ENCODE measurements around the gene PTGDR2. TPM values are rescaled to one million over a fixed set of nuclear protein-coding genes. Genes with fewer than 3 reads are reported as not detected.
A peak's percentile ranks its signal among the peaks of the same experiment; 100 is the strongest.

The PTGDR2 gene
- total RNA-seq, 1 donor from 2014 or later = 0.12 TPM

DNA sequence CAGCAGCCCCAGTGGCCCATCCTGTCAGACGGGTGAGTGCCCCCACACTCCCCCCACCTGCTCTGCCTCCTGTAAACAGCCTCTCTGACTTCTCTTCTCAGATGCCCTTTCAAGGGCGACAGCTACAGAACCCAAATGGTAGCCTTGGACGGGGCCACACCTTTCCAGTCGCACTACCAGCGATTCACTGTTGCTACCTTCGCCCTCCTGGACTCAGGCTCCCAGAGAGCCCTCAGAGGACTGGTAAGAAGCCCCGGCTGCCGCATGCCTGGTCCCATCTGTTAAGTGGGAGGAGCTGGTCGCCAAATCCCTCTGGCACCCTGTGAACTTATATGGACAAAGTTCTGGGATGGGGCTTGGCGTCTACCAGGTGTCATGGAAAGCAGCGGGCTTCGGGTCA is 17.8 kb upstream of the PTGDR2 start:
- TF ChIP-seq, protein P1, sequence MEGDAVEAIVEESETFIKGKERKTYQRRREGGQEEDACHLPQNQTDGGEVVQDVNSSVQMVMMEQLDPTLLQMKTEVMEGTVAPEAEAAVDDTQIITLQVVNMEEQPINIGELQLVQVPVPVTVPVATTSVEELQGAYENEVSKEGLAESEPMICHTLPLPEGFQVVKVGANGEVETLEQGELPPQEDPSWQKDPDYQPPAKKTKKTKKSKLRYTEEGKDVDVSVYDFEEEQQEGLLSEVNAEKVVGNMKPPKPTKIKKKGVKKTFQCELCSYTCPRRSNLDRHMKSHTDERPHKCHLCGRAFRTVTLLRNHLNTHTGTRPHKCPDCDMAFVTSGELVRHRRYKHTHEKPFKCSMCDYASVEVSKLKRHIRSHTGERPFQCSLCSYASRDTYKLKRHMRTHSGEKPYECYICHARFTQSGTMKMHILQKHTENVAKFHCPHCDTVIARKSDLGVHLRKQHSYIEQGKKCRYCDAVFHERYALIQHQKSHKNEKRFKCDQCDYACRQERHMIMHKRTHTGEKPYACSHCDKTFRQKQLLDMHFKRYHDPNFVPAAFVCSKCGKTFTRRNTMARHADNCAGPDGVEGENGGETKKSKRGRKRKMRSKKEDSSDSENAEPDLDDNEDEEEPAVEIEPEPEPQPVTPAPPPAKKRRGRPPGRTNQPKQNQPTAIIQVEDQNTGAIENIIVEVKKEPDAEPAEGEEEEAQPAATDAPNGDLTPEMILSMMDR (IDR thresholded peaks at IDR 0.05) = no peak
- DNase-seq (ENCODE audit: low spot score) = peak; percentile 63
- Mint-ChIP-seq H3K9me3 (ENCODE audit: low read depth) (no peaks in the 10 kb centered on the region), H3K4me1 (ENCODE audit: low read depth) (peaks cover 25% of the 10 kb centered on the region), H3K4me3 (ENCODE audit: unreplicated experiment) (no peak overlapping the region), H3K27me3 (ENCODE audit: low read depth) (peaks cover 2% of the 10 kb centered on the region), H3K27ac (ENCODE audit: unreplicated experiment) (no peak overlapping the region), H3K36me3 (ENCODE audit: low read depth) (no peaks in the 10 kb centered on the region)

DNA sequence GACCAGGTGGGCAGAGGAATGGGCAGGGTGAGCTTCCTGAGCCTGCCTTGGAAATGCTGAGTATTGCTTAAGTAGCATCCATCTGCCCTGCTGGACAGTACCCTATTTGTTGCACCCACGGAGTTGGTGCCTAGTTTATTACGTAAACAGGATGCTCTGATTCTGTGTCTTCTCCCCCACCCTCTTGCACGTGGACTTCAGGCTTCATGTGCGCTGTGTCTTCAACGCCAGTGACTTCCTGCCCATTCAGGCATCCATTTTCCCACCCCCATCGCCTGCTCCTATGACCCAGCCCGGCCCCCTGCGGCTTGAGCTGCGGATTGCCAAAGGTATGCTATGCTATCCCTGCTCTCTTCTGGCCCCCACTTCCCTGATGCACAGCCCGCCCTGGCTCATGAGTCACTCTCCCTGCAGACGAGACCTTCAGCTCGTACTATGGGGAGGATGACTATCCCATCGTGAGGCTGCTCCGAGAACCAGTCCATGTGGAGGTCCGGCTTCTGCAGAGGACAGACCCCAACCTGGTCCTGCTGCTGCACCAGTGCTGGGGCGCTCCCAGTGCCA is 17.3 kb upstream of the PTGDR2 start:
- Mint-ChIP-seq H3K36me3 (ENCODE audit: low read depth) (no peaks in the 10 kb centered on the region), H3K4me3 (ENCODE audit: unreplicated experiment) (no peak overlapping the region), H3K9me3 (ENCODE audit: low read depth) (no peaks in the 10 kb centered on the region), H3K27me3 (ENCODE audit: low read depth) (peaks cover 2% of the 10 kb centered on the region), H3K4me1 (ENCODE audit: low read depth) (peaks cover 25% of the 10 kb centered on the region), H3K27ac (ENCODE audit: unreplicated experiment) (peak overlapping the region; percentile 17)
- TF ChIP-seq, protein P1 (IDR thresholded peaks at IDR 0.05) = no peak
- peak; percentile 75 for DNase-seq (ENCODE audit: low spot score)

DNA sequence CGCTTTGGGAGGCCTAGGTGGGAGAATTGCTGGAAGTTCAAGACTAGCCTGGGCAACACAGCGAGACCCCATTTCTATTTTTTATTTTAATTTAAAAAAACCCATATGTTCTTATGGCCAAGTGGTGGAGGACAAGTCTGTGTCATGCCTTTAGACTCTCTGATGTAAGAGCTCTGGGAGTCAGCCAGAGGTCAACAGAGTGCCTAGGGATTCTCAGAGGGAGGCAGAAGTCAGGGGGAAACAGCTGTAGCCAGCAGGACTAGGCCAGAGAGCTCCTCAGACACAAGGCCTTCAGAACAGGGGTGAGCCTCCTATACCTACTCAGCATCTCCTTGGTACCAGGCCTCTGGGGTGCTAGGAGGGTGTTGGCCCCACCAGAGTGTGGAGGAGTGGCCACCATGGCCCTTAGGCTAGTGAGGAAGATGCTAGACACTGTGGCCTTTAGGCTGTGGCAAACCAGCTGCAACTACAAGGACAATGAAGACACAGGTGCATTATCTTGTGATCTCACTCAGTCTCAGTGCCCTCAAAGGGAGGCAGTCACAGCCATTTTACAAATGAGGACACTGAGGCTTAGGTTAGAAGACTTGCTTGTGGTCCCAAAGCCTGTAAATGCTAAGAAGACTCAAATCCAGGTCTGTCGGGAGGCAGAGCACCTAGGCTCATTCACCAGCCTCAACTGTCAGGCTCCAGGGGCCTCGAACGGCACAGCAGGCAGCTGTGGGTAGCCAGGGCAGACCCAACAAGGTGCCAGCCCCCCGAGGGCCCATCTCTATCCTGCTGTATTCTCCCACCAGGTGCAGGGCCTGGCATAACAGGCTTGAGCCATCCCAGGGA is 16.6 kb upstream of the PTGDR2 start:
- H3K36me3 Mint-ChIP-seq (ENCODE audit: low read depth) = no peaks in the 10 kb centered on the region
- H3K4me3 Mint-ChIP-seq (ENCODE audit: unreplicated experiment) = no peak overlapping the region
- H3K9me3 Mint-ChIP-seq (ENCODE audit: low read depth) = no peaks in the 10 kb centered on the region
- H3K27ac Mint-ChIP-seq (ENCODE audit: unreplicated experiment) = no peak overlapping the region
- TF ChIP-seq, protein P1 (IDR thresholded peaks at IDR 0.05) = no peak
- peaks cover 2% of the 10 kb centered on the region for H3K27me3 Mint-ChIP-seq (ENCODE audit: low read depth)
- peaks cover 25% of the 10 kb centered on the region for H3K4me1 Mint-ChIP-seq (ENCODE audit: low read depth)
- DNase-seq (ENCODE audit: low spot score) = peak; percentile 52

DNA sequence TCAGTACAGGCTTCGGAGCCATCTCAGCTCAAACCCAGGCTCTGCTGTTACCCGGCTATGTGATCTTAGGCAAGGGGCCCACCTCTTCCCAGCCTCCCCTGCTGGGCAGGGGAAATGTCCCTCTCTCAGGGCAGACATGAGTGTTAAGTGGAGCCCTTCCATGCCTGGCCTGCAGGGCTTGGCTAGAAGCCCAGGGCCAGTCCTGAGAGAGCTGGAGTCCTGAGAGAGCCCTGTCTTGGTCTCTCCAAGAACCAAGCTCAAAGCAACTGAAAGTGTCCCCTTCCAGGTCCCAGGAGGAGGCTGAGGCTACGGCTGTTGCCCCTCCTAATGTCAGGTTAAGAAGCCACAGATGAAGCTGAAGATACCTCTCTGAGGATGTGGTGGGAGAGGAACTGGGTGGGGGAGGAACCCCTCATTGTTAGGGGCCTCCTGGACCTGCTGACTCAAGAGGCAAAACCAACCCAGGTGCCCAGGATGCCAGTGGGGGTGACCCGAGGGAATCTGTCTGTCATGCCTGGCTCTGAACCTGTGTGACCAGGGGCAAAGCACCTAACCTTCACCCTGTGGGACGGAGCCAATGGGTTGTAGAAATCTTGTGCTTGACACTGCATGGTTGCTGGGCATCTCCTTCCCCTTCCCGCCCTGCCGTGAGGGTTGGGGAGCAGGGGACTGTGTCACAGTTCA is 15.8 kb upstream of the PTGDR2 start:
- Mint-ChIP-seq H3K9me3 (ENCODE audit: low read depth) (no peaks in the 10 kb centered on the region), H3K27me3 (ENCODE audit: low read depth) (peaks cover 2% of the 10 kb centered on the region), H3K36me3 (ENCODE audit: low read depth) (no peaks in the 10 kb centered on the region), H3K27ac (ENCODE audit: unreplicated experiment) (no peak overlapping the region), H3K4me1 (ENCODE audit: low read depth) (peaks cover 30% of the 10 kb centered on the region), H3K4me3 (ENCODE audit: unreplicated experiment) (no peak overlapping the region)
- TF ChIP-seq, protein P1 (IDR thresholded peaks at IDR 0.05) = peak; percentile 47
- DNase-seq (ENCODE audit: low spot score) = peak; percentile 56

DNA sequence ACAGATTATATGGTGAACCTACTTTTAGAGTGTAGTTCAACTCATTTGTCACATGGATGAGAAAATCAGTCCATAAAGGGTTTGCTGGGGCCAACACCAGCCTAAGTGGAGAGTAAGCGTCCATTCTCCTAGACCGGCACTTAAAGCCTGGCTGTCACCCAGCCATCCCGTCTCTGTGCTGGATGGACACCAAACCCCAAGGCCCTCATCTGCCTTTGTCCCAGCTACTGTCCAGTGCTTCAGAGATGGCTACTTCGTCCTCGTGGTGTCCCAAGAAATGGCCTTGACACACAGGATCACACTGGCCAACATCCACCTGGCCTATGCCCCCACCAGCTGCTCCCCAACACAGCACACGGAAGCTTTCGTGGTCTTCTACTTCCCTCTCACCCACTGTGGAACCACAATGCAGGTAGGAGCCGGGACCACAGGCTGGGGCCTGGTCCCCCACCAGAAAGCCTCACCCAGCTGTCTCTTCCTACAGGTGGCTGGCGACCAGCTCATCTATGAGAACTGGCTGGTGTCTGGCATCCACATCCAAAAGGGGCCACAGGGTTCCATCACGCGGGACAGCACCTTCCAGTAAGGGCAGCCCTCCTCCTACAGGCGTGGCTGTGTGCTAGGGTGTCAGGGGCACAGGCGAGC is 15.1 kb upstream of the PTGDR2 start:
- DNase-seq (ENCODE audit: low spot score) = peak; percentile 69
- peaks cover 2% of the 10 kb centered on the region for H3K27me3 Mint-ChIP-seq (ENCODE audit: low read depth)
- TF ChIP-seq, protein P1 (IDR thresholded peaks at IDR 0.05) = no peak
- peak overlapping the region; percentile 32 for H3K27ac Mint-ChIP-seq (ENCODE audit: unreplicated experiment)
- no peaks in the 10 kb centered on the region for H3K9me3 Mint-ChIP-seq (ENCODE audit: low read depth)
- H3K4me3 Mint-ChIP-seq (ENCODE audit: unreplicated experiment) = no peak overlapping the region
- H3K4me1 Mint-ChIP-seq (ENCODE audit: low read depth) = peaks cover 30% of the 10 kb centered on the region
- H3K36me3 Mint-ChIP-seq (ENCODE audit: low read depth) = no peaks in the 10 kb centered on the region

Measured in chondrocyte (in vitro differentiated cells).